ENCODE data around the gene PPFIA2.

DNA sequence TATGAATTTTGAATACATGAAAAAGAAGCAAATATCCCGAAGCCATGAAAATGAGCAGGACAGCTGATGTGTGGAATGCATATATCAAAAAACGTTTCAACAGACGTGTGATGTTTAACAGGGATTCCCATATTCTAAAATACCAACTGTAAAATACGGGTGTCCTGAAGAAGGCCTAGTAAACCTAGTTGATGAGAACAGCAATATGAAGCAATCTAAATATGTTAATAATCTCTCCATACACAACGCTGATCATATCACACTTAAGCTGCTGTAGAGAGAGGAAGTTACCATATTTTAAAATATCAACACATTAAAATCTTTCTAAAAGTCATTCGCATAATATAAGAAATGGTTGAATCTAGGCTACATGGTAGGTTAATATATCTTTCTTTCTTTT lies 317.5 kb downstream of the PPFIA2 start:
- TF ChIP-seq GATA2 (IDR thresholded peaks at IDR 0.05; ENCODE audit: low read depth, low read length), result no peak
- TF ChIP-seq GATA3 (IDR thresholded peaks at IDR 0.05; ENCODE audit: low read depth, low read length), result no peak
